ACHN (cell line): Measurements from ENCODE around the gene COL23A1.
"Not testable (repeated sequence)": the region's sequence is repeated elsewhere in the genome, so short reads cannot be mapped to it uniquely, and the experiment has no call there.

Experiments used
- DNase-seq: peaks from one replicate; pipeline ENCODE4 v3.0.0-alpha.2; 2015
- in situ Hi-C: cut with HindIII; loops from 2 replicates; pipeline ENCODE4 v1.10.0; 2017; ENCODE audit warnings: low sequenced_read_pairs, low pct_ligation_motif_present, low pct_unique_long_range_greater_than_20kb

The COL23A1 gene

DNA sequence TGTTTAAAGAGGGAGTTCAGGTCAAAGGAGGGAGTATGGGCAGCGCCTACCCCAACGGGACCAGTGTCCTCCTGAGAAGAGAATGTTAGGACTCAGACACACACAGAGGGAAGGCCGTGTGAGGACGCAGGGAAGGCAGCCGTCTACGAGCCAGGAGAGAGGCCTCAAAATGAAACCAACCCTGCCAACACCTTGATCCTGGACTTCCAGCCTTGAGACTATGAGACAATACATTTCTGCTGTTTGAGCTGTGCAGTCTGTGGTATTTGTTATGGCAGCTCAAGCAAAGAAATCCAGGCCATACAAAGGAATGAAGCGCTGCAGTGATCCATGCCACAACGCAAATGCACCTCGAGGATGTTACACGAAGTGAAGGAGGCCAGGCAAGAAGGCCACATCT lies 97.9 kb downstream of the COL23A1 start:
- in situ Hi-C loops = no loop called here
- no peak for DNase-seq

DNA sequence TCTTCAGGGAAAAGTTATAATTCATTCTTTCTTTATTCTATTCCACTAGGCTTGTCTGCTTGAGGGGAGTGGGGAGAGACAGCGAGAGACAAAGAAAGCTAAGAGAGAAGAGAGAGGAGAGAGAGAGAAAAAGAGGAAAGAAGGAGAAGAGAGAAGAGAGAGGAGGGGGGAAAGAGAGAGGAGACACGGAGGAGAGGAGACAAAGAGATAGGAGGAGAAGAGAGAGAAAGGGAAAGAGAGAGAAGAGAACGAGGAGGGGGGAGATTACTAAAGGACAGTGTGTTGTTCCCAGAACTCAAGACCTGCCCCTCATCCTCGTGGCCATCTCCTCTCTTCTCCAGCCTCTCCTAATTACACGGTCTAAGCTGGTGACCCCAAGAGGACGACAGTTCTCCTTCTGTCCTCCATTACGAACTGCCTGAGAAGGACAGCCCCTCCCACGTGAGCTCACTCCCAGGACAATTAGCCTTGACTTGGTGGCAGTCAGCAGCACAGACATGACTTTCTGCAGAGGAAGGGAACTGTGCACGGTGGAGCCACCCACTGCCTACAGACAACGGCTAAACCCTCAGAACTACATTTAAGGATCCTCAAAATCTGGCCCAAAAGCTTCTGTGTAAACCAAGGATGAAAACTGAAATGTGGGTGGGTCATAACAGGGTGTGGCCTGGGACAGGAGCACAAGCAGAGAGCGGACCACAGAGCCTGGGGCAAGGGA lies 99.1 kb downstream of the COL23A1 start:
- DNase-seq = no peak

DNA sequence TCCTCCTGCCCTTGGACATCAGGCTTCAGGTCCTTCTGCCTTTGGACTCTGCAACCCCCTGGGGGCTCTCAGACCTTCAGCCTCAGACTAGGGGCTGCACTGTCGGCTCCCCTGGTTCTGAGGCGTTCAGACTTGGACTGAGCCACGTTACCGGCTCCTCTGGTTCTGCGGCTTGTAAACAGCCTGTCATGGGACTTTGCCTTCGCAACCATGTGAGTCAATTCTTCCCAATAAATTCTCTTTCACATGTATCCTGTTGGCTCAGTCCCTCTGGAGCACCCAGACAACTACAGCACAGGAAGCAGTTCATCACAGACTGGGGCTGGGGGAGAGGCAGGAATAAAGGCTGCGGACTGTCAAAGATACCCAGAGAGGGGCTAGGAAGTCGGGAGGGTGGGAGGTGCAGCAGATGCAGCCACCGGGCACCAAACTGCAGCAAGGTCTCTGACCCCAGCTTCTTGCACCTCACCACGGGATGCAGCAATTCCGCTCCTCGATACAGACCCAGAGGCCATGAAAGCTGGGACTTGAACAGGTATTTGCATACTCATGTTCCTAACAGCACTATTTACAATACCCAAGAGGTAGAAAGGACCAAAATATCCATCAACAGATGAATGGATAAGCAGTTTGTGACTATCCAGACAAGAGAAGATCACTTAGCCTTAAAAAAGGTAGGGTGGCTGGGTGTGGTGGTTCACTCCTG lies 100.8 kb downstream of the COL23A1 start:
- DNase-seq = no peak
- in situ Hi-C loops = no loop called here

More for the DNA sequence above, 99.1 kb downstream of the COL23A1 start:
- in situ Hi-C loops = no loop called here

DNA sequence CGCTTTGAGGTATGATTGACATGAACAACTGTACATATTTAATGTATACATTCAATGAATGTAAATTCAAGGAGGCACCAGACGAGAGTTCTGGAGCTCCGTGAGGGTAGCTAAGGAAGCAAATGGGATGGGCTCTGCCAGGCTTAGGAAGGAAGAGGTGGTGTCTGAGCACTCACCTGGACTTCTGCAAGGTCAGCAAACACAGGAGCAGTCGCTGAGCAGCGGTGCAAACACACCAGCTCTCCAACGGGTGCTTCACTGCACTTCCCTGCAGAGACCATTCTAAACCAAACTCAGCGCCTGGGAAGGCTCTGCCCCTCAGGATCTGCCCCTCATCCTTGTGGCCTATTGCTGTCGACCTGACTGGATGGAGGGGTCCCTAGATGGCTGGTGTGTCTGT lies 101.5 kb downstream of the COL23A1 start:
- DNase-seq = no peak

DNA sequence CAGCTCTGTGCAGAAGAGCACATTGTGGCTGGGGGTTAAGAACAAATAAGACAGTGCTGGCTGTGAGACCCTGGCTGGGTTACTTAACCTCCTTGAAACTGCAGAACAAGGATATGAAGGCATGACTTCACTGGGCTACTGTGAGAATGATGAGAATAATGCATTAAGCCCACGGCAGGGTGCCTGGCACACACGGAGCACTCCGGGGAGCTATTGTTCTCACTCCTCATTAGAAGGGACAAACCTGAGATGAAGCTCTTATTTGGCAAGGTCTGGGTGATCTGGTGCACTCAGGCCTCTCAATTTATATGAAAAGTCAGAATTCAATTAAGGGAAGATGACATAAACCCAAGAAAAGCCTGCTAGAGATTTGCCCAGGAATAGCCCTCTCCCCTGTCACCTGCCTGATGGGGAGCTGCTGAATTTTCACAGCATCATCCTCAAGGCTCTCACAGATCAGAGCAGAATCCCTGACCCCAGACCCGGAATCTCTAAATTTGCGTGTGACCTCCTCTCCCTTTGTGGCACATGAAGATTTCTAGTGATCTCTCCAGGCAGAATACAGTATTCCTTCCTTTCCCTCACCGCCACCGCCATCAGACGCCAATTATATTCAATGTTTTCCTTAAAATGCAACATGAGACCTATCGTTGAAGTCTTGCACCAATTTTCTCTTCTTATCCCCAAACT lies 102.1 kb downstream of the COL23A1 start:
- in situ Hi-C loops = no loop called here
- DNase-seq = no peak

More for the DNA sequence above, 101.5 kb downstream of the COL23A1 start:
- in situ Hi-C loops = no loop called here

DNA sequence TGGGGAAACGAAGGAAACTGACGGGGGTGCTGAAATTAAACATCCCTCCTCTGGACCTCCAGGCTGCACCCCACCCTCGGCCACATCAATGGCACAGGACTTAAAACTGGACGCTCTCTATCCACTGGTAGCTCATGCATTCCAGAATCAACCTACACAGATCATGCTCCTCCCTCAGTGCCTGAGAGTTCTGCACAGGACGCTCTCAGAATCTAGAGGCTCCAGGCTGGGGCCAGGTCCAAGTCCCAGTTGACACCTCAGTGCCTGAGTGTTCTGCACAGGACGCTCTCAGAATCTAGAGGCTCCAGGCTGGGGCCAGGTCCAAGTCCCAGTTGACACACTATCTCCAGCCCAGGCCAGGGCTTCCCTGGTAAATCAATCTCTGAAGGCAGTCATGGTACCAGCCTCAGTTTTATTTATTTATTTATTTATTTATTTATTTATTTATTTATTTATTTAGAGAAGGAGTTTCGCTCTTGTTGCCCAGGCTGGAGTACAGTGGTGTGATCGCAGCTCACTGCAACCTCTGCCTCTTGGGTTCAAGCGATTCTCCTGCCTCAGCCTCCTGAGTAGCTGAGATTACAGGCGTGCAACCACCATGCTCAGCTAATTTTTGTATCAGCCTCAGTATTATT lies 103.2 kb downstream of the COL23A1 start:
- DNase-seq, in situ Hi-C loops: not testable (repeated sequence)

DNA sequence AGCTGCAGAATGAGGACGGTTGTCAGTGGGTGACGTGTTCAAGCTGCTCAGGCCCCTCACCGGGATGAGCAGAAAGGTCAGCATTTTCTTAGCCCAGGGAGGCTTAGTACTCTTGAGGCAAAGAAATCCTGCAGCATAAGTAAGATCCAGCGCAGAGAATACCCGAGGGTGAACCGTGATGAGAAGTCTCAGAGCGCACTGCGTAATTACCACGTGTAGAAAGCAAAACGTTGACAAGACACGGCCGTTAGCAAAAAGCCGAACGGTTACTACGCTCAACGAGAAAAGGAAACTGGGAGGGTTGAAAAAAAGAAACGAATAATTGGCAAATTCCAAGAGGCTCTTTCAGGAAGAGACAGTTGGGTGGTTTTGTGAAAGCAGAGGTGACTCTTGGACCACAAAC lies 104.0 kb downstream of the COL23A1 start:
- no peak for DNase-seq
- in situ Hi-C loops = no loop called here

DNA sequence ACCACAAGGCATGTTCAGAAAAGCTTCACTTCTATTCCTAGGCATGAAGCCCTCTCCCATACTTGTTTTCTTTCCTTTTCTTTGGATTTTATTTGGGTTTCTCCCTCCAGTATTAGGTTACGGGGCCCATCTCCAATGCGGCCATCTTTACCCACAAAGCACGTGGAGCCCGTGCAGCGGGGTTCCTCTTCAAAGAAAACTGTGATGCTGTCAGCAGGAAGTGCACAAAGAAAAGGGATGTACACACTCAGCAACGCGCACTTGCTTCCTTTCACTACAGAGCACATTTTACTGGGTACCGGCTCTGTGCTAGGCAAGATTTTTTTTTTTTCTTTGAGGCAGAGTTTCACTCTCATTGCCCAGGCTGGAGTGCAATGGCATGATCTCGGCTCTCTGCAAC lies 106.6 kb downstream of the COL23A1 start:
- in situ Hi-C loops = no loop called here
- DNase-seq = no peak

DNA sequence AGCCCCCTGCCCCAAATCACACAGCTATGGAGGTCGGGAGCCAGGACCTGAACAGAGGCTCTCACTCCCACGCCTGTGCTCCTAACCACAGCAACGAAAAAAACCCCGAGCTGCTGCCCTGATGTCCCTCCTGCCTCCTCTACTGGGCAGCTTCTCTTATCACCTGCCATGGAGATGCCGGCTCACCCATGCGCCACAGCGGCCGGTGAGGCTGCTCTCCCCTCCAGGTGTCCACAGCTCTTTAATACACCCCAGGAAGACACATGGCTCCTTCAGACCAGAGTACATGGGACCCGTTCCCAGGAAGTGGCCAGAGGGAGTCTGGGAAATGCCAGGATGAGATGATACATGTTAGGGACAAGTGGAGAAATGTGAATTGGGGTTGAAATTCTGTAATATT lies 110.9 kb downstream of the COL23A1 start:
- in situ Hi-C loops = no loop called here
- no peak for DNase-seq

DNA sequence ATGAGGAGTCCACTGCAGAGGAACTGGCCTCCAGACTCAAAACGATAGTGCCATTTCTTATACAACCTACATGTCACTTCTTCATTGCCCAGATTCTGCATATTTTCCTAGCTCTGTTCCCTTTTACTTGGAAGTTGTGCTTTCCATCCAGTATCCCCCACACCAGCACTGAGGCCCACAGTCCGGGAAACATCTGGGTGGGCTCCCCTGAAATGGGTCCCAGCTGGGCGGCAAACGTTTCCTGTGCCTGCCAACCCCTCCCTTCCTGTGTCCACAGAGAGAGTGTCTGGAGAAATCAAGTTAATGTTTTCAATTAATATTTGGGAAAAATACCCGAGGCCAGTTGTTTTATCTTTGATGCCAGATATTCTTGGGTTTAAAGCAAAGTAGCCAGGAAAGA lies 111.8 kb downstream of the COL23A1 start:
- in situ Hi-C loops = no loop called here
- DNase-seq = no peak

DNA sequence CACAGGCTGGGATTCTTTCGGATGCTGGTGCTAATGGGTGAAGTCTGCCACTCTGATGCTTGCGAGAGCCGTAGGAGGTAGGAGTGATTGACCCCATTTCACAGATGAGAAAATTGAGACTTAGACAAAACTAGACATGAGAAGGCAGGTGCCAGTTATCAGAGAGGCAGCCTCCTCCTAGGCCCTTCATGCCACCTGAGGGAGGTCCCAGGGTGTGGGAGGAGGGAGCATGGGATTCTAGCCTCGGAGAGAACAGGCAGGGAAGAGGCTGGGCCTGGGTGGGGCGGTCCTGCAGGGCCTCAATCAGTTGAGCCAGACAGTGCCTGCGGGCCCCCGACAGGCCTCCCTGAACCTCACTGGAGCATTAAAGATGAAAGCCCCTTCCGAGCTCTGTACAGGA lies 112.4 kb downstream of the COL23A1 start:
- DNase-seq = no peak
- in situ Hi-C loops = no loop called here

DNA sequence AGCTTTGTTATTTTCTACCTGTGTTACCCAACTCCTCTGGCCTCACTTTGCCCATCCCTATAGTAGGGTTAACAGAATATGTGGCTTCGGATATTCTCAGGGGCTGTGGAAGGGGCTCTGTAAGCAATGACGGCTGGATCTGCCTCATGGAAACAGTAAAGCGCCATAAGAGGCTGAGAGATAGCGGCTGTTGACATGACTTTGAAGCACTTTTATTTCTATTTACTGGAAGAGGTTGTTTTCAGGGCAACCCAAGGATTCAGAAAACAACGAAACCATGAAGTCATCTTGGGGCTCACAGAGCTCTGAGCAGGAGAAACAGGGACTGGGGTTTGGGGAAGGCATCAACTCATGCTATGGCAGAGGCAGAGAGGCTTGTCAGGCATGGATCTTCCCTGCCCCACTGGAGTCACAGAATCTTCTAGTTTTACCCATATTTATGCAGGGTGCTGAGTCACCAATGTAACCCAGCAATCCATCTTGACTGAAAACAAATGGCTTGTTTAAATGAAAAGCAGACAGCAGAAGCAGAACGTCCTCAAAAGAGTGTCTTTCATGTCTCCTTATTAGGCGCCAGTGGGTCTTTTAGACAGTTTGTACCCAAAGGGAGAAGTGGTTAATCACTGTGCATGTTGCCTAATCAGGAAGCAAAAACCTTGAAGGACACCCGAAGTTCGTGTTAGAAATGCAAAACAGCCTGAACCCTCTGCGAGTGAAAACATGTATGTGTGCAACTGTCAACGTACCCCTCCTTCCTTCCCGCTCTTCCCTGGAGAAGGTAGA lies 113.0 kb downstream of the COL23A1 start:
- in situ Hi-C loops = no loop called here
- DNase-seq = no peak

DNA sequence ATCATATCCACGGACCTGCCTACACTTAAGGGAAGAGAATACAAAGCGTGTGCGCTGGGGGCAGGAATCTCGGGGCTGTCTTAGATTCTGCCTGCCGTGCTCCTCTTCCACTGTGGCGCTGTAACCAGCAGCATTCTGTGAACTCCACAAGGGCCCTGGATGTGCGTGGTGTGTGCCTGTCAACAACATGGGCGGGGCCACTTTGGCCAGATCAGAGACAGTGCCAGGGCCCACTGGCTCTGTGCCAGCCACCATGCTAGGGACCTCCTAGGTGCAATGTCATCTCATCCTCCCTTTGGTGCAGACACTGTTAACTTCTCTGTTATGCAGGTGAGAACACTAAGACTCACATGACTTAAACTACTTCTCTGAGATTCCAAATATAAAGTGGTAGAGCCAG lies 113.7 kb downstream of the COL23A1 start:
- DNase-seq = no peak
- in situ Hi-C loops = no loop called here

DNA sequence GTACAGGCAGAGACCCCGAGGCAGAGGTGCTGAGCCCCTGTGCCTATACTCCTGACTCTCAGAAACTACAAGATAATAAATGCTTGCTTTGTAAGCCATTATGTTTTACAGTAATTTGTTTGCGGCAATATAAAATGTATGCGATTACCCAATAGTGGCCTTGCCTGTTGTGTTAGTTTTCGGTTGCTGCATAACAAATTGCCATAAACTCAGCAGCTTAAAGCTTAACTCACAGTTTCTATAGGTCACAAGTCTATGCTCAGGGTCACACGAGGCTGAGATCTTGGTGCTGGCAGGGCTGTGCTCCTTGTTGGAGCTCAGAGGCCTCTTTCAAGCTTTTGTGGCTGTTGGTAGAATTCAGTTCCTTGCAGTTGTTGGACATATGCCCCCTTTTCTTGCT lies 114.8 kb downstream of the COL23A1 start:
- DNase-seq = no peak
- in situ Hi-C loops = no loop called here

DNA sequence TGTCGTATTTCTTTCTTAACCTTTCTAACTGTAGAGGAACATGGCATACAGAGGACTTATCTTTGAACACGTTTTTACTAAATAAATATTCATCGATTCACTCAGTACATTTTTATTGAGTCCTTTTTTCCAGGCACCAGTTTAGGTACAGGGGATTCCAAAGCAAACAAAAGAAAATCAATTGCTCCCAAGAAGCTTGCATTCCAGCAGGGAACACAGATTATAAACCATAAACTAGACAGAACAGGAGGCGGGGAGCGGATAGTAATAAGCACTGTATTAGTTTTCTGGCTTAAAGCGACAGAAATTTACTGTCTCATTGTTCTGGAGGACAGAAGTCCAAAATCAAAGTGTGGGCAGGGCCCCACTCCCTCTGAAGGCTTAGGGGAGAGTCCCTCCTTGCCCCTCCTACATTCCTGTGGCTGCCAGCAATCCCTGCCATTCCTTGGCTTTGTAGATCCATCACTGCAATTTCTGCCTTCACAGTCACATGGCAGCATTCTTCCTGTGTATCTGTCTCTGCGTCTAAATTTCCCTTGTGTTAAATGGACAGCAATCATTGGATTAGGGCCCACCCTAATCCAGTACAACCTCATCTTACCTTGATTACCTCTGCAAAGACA lies 115.5 kb downstream of the COL23A1 start:
- peak; percentile 31 for DNase-seq
- in situ Hi-C loops = no loop called here

DNA sequence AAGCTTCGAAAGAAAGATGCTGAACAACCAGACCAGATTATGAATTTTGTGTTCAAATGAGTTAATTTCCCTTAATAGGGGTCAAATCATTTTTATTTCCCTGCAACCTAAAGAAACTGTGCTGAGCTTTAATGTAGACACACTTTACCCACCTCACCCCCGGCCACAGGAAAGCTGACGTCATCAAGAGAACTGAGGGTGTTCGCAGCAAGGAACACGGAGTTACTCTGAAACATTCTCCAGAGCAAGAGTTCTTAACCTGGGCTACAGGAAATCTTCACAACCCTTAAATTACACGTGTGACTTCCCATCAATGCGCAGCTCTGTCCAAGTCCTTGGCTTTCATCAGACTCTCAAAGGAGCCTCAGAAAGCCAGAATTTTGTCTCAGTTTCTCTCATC lies 116.3 kb downstream of the COL23A1 start:
- DNase-seq = no peak
- in situ Hi-C loops = no loop called here

DNA sequence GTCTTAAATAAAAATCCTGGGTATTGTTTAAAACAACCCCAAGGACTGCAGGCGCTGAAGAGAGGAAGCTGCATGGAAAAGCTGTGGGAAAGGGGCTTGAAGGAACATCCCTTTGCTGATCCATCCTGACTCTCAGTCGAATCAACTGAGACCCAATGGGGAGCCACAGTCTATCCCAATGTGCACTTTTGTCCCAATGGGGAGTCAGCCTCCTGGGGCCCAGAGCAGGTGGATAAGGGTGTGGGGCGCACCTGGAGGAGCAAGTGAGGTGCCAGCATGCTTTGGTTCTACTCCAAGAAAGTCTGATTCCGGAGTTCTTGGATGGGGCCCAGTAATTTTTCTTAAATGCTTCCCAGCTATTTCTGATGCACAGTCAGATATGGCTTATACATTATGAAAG lies 118.1 kb downstream of the COL23A1 start:
- in situ Hi-C loops = no loop called here

DNA sequence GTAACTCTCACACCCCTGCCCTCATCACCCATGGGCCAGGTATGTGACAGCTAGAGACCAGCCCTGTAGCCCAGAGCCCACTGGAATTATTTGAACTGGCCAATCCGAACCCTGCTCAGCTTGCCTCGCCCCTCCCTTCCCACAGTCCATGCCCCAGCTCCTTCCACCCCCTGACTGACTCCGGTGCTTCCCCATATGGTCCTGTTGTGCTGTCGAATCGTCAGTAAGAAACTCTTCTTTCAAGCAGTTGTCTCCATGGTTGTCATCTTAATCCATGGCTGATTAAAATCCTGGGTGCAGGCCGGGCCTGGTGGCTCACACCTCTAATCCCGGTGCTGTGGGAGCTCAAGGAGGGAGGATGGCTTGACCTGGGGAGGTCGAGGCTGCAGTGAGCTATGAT lies 118.5 kb downstream of the COL23A1 start:
- no peak for DNase-seq
- in situ Hi-C loops = no loop called here

More for the DNA sequence above, 118.1 kb downstream of the COL23A1 start:
- no peak for DNase-seq
